HepG2 (cell line): ENCODE measurements around the gene PLEKHM2.

Source experiments
- GZF1 ChIP-seq: sonication (generic); formaldehyde crosslinking; IDR thresholded peaks from 2 replicates; pipeline ENCODE4 v1.5.1; 2020; ENCODE audit warnings: mild to moderate bottlenecking, missing genetic modification reagents
- ZNF615 ChIP-seq: sonication (generic); formaldehyde crosslinking; IDR thresholded peaks from 2 replicates; pipeline ENCODE4 v1.5.0; 2020; ENCODE audit warnings: mild to moderate bottlenecking, missing genetic modification reagents, borderline replicate concordance

DNA sequence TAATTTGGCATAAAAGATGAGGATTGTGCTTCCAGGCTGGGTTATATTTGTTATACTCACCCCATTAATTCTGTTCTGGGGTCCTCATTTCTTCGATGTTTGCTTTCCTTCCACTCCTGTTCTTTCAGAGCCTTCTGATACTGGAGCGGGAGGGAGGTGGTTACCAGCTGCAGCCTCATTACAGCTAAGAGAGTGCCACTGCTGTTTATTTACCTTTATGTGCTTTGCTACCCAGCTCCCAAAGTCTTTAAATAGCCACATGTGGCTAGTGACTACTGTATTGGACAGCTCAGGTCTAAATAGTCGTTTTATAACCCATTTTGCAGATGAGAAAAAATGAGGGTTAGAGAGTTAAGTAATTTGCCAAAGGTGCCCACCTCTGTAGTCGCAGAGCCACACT, 25.1 kb downstream of the PLEKHM2 start:
- no peak for TF ChIP-seq ZNF615 (CRISPR knock-in tag)
- no peak for TF ChIP-seq GZF1 (CRISPR knock-in tag)
